Glomerular visceral epithelial cell (primary cell): ENCODE results near the gene ATP2C2.

ENCODE experiments used
- DNase-seq: peaks from one replicate; pipeline ENCODE4 v3.0.0-alpha.2; 2016; ENCODE audit errors: extremely low spot score

ATP2C2 gene

GRCh38 chr16:84467256-84467655, 98.9 kb downstream of the ATP2C2 start:
- no peak for DNase-seq

GRCh38 chr16:84467709-84468108, 99.4 kb downstream of the ATP2C2 start:
- no peak for DNase-seq

- DNase-seq, result no peak
These were observed 103.0 kb downstream of the ATP2C2 start for GRCh38 chr16:84471316-84471715.

GRCh38 chr16:84471966-84472365, 103.6 kb downstream of the ATP2C2 start:
- no peak for DNase-seq

GRCh38 chr16:84475643-84476240, 107.4 kb downstream of the ATP2C2 start:
- no peak for DNase-seq

GRCh38 chr16:84476401-84476800, 108.1 kb downstream of the ATP2C2 start:
- no peak for DNase-seq

- no peak for DNase-seq
These were observed 109.3 kb downstream of the ATP2C2 start for GRCh38 chr16:84477661-84478060.

- DNase-seq, result peak; percentile 52
These were observed 110.0 kb downstream of the ATP2C2 start for GRCh38 chr16:84478172-84478947.

- DNase-seq, result no peak
These were observed 111.5 kb downstream of the ATP2C2 start for GRCh38 chr16:84479716-84480450.

GRCh38 chr16:84481051-84481735, 112.9 kb downstream of the ATP2C2 start:
- no peak for DNase-seq

GRCh38 chr16:84482001-84482891, 113.9 kb downstream of the ATP2C2 start:
- DNase-seq, result no peak

- no peak for DNase-seq
These were observed 114.9 kb downstream of the ATP2C2 start for GRCh38 chr16:84482951-84483881.

GRCh38 chr16:84483882-84484565, 115.7 kb downstream of the ATP2C2 start:
- DNase-seq, result no peak

GRCh38 chr16:84484579-84485254, 116.4 kb downstream of the ATP2C2 start:
- peak; percentile 31 for DNase-seq

GRCh38 chr16:84485255-84486010, 117.1 kb downstream of the ATP2C2 start:
- no peak for DNase-seq

- no peak for DNase-seq
These were observed 117.8 kb downstream of the ATP2C2 start for GRCh38 chr16:84486126-84486525.

GRCh38 chr16:84486551-84487235, 118.4 kb downstream of the ATP2C2 start:
- DNase-seq, result no peak

- DNase-seq, result no peak
These were observed 119.0 kb downstream of the ATP2C2 start for GRCh38 chr16:84487358-84487757.
